Keratinocyte (primary cell): ENCODE results near the gene ERFL.

Experiments used
- EZH2 ChIP-seq: IDR thresholded peaks from one replicate; pipeline ENCODE4 v1.6.1; 2012; ENCODE audit warnings: inconsistent platforms, mild to moderate bottlenecking, low read length, moderate library complexity
- TF ChIP-seq, protein P1 (sequence below), 3 experiments: IDR thresholded peaks in 1 of 3; conservative IDR thresholded peaks in 1 of 3; optimal IDR thresholded peaks in 1 of 3; 2 replicates in 2 of 3; 3 replicates in 1 of 3; pipeline versions ENCODE3 to v1.5.1; 2011; ENCODE audit warnings: low read length in 3 of 3, mild to moderate bottlenecking in 3 of 3, moderate library complexity in 2 of 3, control low read depth in 1 of 3, inconsistent platforms in 1 of 3; ENCODE audit not compliant: insufficient read depth in 2 of 3; ENCODE audit errors: extremely low read depth in 1 of 3

DNA sequence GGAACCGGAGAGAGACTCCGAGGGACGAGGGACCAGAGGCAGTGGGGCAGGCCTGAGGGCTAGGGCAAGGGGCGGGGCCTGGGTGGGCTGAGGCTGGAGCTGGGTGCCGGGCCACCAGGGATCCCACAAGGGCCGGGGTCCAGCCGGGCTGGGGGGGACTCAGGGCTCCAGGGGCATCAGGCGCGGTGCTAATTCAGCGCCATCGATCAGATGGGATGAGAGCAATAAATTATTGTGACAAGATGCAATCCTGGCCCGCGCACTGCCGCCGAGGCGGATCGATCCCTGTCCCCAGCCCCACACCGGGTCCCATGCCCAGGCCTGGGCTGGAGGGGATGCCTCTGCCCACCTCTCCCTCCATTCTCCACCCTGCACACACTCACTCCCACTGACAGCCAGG lies 5.7 kb downstream of the ERFL start:
- TF ChIP-seq EZH2: no peak
- TF ChIP-seq, protein P1, sequence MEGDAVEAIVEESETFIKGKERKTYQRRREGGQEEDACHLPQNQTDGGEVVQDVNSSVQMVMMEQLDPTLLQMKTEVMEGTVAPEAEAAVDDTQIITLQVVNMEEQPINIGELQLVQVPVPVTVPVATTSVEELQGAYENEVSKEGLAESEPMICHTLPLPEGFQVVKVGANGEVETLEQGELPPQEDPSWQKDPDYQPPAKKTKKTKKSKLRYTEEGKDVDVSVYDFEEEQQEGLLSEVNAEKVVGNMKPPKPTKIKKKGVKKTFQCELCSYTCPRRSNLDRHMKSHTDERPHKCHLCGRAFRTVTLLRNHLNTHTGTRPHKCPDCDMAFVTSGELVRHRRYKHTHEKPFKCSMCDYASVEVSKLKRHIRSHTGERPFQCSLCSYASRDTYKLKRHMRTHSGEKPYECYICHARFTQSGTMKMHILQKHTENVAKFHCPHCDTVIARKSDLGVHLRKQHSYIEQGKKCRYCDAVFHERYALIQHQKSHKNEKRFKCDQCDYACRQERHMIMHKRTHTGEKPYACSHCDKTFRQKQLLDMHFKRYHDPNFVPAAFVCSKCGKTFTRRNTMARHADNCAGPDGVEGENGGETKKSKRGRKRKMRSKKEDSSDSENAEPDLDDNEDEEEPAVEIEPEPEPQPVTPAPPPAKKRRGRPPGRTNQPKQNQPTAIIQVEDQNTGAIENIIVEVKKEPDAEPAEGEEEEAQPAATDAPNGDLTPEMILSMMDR (optimal IDR thresholded peaks at IDR 0.05 in 1 of 3, IDR thresholded peaks at IDR 0.05 in 1 of 3, conservative IDR thresholded peaks at IDR 0.05 in 1 of 3; ENCODE audit: extremely low read depth in 1 of 3, insufficient read depth in 2 of 3, low read length in 3 of 3): no peak
